Esophagus squamous epithelium (tissue), 4 donors: Measurements from ENCODE around the gene DHRS4L2.

Experiments
- CTCF ChIP-seq, 6 experiments: fragments of 450-650 bp in 4 of 6; fragments of 200-600 bp in 2 of 6; sonication (generic) in 2 of 6; IDR thresholded peaks; one replicate each; pipeline ENCODE4 v1.5.1; 2016 to 2019; ENCODE audit warnings: antibody characterized with exemption in 6 of 6, mild to moderate bottlenecking in 4 of 6, moderate library complexity in 4 of 6
- POLR2A ChIP-seq, 4 donors: fragments of 450-650 bp; IDR thresholded peaks; one replicate each; pipeline ENCODE4 v1.6.1; 2017; ENCODE audit warnings: antibody characterized with exemption in 4 of 4, mild to moderate bottlenecking in 4 of 4, moderate library complexity in 3 of 4

GRCh38 chr14:23942587-23942986 is 46.1 kb upstream of the DHRS4L2 start:
- no peak for TF ChIP-seq POLR2A (IDR thresholded peaks at IDR 0.05)
- TF ChIP-seq CTCF (IDR thresholded peaks at IDR 0.05) = no peak
